ENCODE data around the gene MIB1. TPM values are rescaled to one million over a fixed set of nuclear protein-coding genes. Genes with fewer than 3 reads are reported as not detected.

MIB1 gene
- total and polyA plus RNA-seq, 9 of the 15 experiments (the other 6 are each of a cell fraction or from before 2014, with no cell fraction given): 7.2 to 43.8 (median 23.2) TPM

GRCh38 chr18:21864386-21864785 lies 123.8 kb downstream of the MIB1 start:
- no peak overlapping the region for H2AFZ ChIP-seq (ENCODE audit: low read depth, low read length)
- no peaks in the 10 kb centered on the region for H3K27me3 ChIP-seq (ENCODE audit: control insufficient read depth in 2 of 2, insufficient read depth in 2 of 2, low read length in 2 of 2)
- peaks cover 29% of the 10 kb centered on the region; the same call in 2 of the 3 replicates for H3K36me3 ChIP-seq (ENCODE audit: control insufficient read depth, insufficient read depth, low read length)
- no peak overlapping the region for H3K27ac ChIP-seq (ENCODE audit: extremely low read depth, low read depth, low read length)
- no peak overlapping the region for H3K4me3 ChIP-seq
- intact Hi-C loops (cut with micrococcal nuclease) (no loop called here), in situ Hi-C loops (cut with MboI) (no loop called here)
- WGBS (ENCODE audit: insufficient coverage, low coverage, missing lambda C conversion rate): 66% methylated on average over 5 of the region's 5 CpGs
- H3K9ac ChIP-seq (ENCODE audit: insufficient read depth in 1 of 2, low read depth in 2 of 2, low read length in 2 of 2): no peak overlapping the region
- no peaks in the 10 kb centered on the region for H3K79me2 ChIP-seq (ENCODE audit: control insufficient read depth, insufficient read depth, low read length)
- DNase-seq (ENCODE audit: extremely low read depth in 1 of 4, low spot score in 3 of 4): no peak
- no peak for FAIRE-seq
- no peaks in the 10 kb centered on the region for H3K9me1 ChIP-seq (ENCODE audit: control insufficient read depth, insufficient read depth, low read length)
- H3K4me1 ChIP-seq (replicated peaks in 1 of 2; ENCODE audit: control insufficient read depth in 2 of 2, insufficient read depth in 2 of 2, low read length in 2 of 2): no peaks in the 10 kb centered on the region
- CTCF ChIA-PET (ENCODE audit: low intra/inter-chr PET ratio): no interaction called here
- H3K9me3 ChIP-seq (replicated peaks; ENCODE audit: control insufficient read depth, insufficient read depth, low read depth, low read length): no peaks in the 10 kb centered on the region
- peak; percentile 21; the same call in 1 of the 2 replicates for TF ChIP-seq TCF3 (CRISPR knock-in tag; IDR thresholded peaks at IDR 0.05)
- TF ChIP-seq MEIS2 (IDR thresholded peaks at IDR 0.05; ENCODE audit: partially characterized antibody): peak; percentile 44
- no peak for TF ChIP-seq PBX2 (CRISPR knock-in tag; IDR thresholded peaks at IDR 0.05; ENCODE audit: low read depth)
- 0 out of 2 replicates have a peak, but pooled peaks have one; percentile 33 for TF ChIP-seq PBX2 (tag; conservative IDR thresholded peaks at IDR 0.05; ENCODE audit: low read depth)
- no peak; the same call in 1 of the 2 replicates for TF ChIP-seq PKNOX1 (IDR thresholded peaks at IDR 0.05)
- TF ChIP-seq CBFA2T3 (IDR thresholded peaks at IDR 0.05): 0 out of 2 replicates have a peak, but pooled peaks have one; percentile 6
- TF ChIP-seq MNT (conservative IDR thresholded peaks at IDR 0.05): 0 out of 4 replicates have a peak, but pooled peaks of 1 of the 2 experiments have one; percentile 31
- POLR2A ChIA-PET: no interaction called here
- no TSS peak for BruUV-seq (replicated peaks)
- H3K4me2 ChIP-seq (ENCODE audit: insufficient read depth, low read length): no peak overlapping the region
- no peaks in the 10 kb centered on the region for H4K20me1 ChIP-seq (replicated peaks; ENCODE audit: control insufficient read depth, insufficient read depth, low read length)
- ATAC-seq: no peak
